ENCODE measurements around the gene POU6F1. TPM values are rescaled to one million over a fixed set of nuclear protein-coding genes. Genes with fewer than 3 reads are reported as not detected.

POU6F1 gene
- total RNA-seq, 1 experiment from 2014 or later, result 13.3 TPM

DNA sequence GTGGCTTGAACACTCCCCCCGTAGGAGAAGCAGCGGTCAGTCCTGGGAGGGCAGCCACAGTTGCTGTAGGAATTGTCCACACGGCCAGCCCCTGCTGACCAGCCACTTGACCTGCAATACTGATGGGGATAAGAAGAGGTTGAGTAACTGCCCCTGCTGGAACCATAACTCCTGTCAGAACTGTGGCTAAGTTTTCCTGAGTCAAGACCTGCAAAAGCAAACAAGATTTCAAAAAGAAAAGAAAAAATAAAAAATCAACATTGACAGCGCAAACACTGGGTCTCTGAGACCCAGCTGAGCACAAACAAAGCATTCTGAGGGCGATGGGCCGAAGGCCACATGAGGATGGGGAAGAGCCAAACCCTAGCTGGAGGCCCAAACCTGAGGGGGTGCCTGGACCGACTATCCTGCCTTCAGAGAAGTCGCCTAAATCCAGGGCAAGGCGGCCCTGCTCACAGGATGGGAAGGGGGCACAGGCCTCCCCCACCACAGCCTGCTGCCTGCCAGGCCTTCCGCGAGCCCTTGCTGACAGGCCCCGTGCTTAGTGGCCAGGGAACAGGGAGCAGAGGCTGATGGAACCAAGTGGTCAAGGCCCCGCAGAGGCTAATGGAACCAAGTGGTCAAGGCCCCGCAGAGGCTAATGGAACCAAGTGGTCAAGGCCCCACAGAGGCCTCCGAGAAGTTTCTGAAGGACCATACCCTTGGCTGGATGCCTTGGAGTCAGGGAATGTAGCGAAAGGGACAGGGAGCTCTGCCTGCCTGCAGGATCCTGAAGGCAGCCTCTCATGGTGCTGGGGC is 19.1 kb downstream of the POU6F1 start:
- Histone ChIP-seq H4K5ac (ENCODE audit: insufficient read length, low read depth, low read length) (no peak overlapping the region), H3K23me2 (ENCODE audit: insufficient read length, low read depth, low read length, poor library complexity, severe bottlenecking) (no peaks in the 10 kb centered on the region), H2AFZ (ENCODE audit: low read length) (no peak overlapping the region), H3K79me1 (ENCODE audit: insufficient read depth, low read depth, low read length, poor library complexity, severe bottlenecking) (no peaks in the 10 kb centered on the region), H4K8ac (replicated peaks; ENCODE audit: insufficient read length, low read depth, low read length) (no peak overlapping the region), H3K14ac (ENCODE audit: insufficient read depth, low read length) (no peak overlapping the region; the same call in 1 of the 2 replicates), H3K9ac (ENCODE audit: extremely low read depth, insufficient read length, low read length) (no peak overlapping the region), H4K91ac (ENCODE audit: insufficient read length, low read depth, low read length) (no peak overlapping the region), H3K27ac (ENCODE audit: insufficient read length, low read depth, low read length) (no peak overlapping the region), H3K9me3 (ENCODE audit: control insufficient read depth, low read depth, low read length) (no peaks in the 10 kb centered on the region), H2BK120ac (ENCODE audit: low read depth, low read length, poor library complexity, severe bottlenecking) (no peak overlapping the region), H3K27me3 (ENCODE audit: insufficient read depth, low read length) (no peaks in the 10 kb centered on the region), H3T11ph (ENCODE audit: low read length) (no peak overlapping the region), H3K56ac (ENCODE audit: insufficient read length, low read depth, low read length) (no peak overlapping the region), H2BK5ac (ENCODE audit: insufficient read length, low read length) (no peak overlapping the region), H3K79me2 (ENCODE audit: insufficient read depth, low read length) (no peaks in the 10 kb centered on the region), H2AK5ac (ENCODE audit: insufficient read length, low read length) (no peak overlapping the region), H3K18ac (ENCODE audit: insufficient read length, low read depth, low read length) (no peak overlapping the region), H2BK20ac (ENCODE audit: low read depth, low read length, poor library complexity, severe bottlenecking) (no peak overlapping the region), H3K4me2 (ENCODE audit: insufficient read depth, insufficient read length, low read length) (no peak overlapping the region), H2BK15ac (ENCODE audit: low read depth, low read length) (no peak overlapping the region), H4K20me1 (ENCODE audit: control insufficient read depth, insufficient read depth, insufficient read length) (no peaks in the 10 kb centered on the region), H3K4me1 (ENCODE audit: insufficient read depth, low read length) (no peaks in the 10 kb centered on the region; the same call in 1 of the 2 replicates), H3K23ac (ENCODE audit: insufficient read length, low read depth, low read length) (no peak overlapping the region), H2BK12ac (ENCODE audit: insufficient read length, low read depth, low read length) (no peak overlapping the region), H3K4ac (ENCODE audit: low read depth, low read length) (no peak overlapping the region)
- WGBS (ENCODE audit: extremely low coverage, insufficient read length, low lambda C conversion rate), result no CpG with 5 or more reads among the region's 16 CpGs
- Mint-ChIP-seq H3K27me3 (ENCODE audit: low read depth) (peaks cover 1% of the 10 kb centered on the region; the same call in 1 of the 2 replicates), H3K4me1 (no peaks in the 10 kb centered on the region), H3K36me3 (ENCODE audit: insufficient read depth in 1 of 3, low read depth in 3 of 3) (peaks cover 0 to 4% (median 1%) of the 10 kb centered on the region in 3 experiments; a peak in 3 of 7 replicates), H3K4me3 (no peak overlapping the region), H3K27ac (no peak overlapping the region; a peak in 1 of 7 replicates), H3K9me3 (no peaks in the 10 kb centered on the region)
- TF ChIP-seq, protein P1, sequence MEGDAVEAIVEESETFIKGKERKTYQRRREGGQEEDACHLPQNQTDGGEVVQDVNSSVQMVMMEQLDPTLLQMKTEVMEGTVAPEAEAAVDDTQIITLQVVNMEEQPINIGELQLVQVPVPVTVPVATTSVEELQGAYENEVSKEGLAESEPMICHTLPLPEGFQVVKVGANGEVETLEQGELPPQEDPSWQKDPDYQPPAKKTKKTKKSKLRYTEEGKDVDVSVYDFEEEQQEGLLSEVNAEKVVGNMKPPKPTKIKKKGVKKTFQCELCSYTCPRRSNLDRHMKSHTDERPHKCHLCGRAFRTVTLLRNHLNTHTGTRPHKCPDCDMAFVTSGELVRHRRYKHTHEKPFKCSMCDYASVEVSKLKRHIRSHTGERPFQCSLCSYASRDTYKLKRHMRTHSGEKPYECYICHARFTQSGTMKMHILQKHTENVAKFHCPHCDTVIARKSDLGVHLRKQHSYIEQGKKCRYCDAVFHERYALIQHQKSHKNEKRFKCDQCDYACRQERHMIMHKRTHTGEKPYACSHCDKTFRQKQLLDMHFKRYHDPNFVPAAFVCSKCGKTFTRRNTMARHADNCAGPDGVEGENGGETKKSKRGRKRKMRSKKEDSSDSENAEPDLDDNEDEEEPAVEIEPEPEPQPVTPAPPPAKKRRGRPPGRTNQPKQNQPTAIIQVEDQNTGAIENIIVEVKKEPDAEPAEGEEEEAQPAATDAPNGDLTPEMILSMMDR (conservative IDR thresholded peaks at IDR 0.05), result no peak
- no peak for DNase-seq

All from H9 (cell line).